Sciatic nerve (tissue), 2 donors: ENCODE measurements around the gene R3HDM1. TPM values are rescaled to one million over a fixed set of nuclear protein-coding genes. Genes with fewer than 3 reads are reported as not detected.
"Not testable (repeated sequence)": the region's sequence is repeated elsewhere in the genome, so short reads cannot be mapped to it uniquely, and the experiment has no call there.

ENCODE experiments used
- ATAC-seq: fragments of 200-7000 bp; cut with Tn5 transposase; one replicate; pipeline ENCODE4 v1.9.1; 2020; ENCODE audit warnings: mild to moderate bottlenecking, moderate library complexity
- DNase-seq: peaks from one replicate; pipeline ENCODE4 v3.0.0-alpha.2; 2020; ENCODE audit warnings: low spot score
- intact Hi-C: fragments of 100-400 bp; cut with DNase I; formaldehyde crosslinking; loops from one replicate; pipeline ENCODE4 v1.14.2; 2022
- total RNA-seq: library from RNA; stranded (reverse); fragmentation: NEBNext Ultra II Directional; extraction: Animal tissue kit (Norgen Biotek cat#: 25700); gene quantifications from one replicate; pipeline ENCODE4 v1.2.1, GENCODE V29; 2021
- donor health status: DM: no; HTN: no; CAD: no.
- donor health status: DM: no; HTN: no; CAD: no.

R3HDM1 gene
- total RNA-seq, 1 donor from 2014 or later = 32.5 TPM

- intact Hi-C loops = no loop called here
- ATAC-seq (no peak), DNase-seq (no peak)
These were observed 30.6 kb downstream of the R3HDM1 start for GRCh38 chr2:135561925-135562324.

- intact Hi-C loops = no loop called here
- no peak for ATAC-seq
- DNase-seq = no peak
These were observed 32.5 kb downstream of the R3HDM1 start for GRCh38 chr2:135563793-135564192.

- no peak for DNase-seq
- intact Hi-C loops = no loop called here
- no peak for ATAC-seq
These were observed 39.6 kb downstream of the R3HDM1 start for GRCh38 chr2:135570884-135571283.

GRCh38 chr2:135573620-135574019 is 42.3 kb downstream of the R3HDM1 start:
- ATAC-seq = no peak
- no peak for DNase-seq
- intact Hi-C loops = no loop called here

- DNase-seq (no peak), ATAC-seq (no peak)
- intact Hi-C loops = no loop called here
These were observed 50.0 kb downstream of the R3HDM1 start for GRCh38 chr2:135581282-135581681.

GRCh38 chr2:135582383-135582782 is 51.1 kb downstream of the R3HDM1 start:
- DNase-seq (no peak), ATAC-seq (no peak)
- intact Hi-C loops = no loop called here

- DNase-seq (no peak), ATAC-seq (no peak)
- intact Hi-C loops = no loop called here
These were observed 54.3 kb downstream of the R3HDM1 start for GRCh38 chr2:135585586-135585985.

GRCh38 chr2:135586148-135586547 is 54.9 kb downstream of the R3HDM1 start:
- ATAC-seq = no peak
- DNase-seq = no peak
- intact Hi-C loops = no loop called here

GRCh38 chr2:135587958-135588357 is 56.7 kb downstream of the R3HDM1 start:
- intact Hi-C loops = no loop called here
- ATAC-seq (no peak), DNase-seq (no peak)

GRCh38 chr2:135590619-135591260 is 59.5 kb downstream of the R3HDM1 start:
- DNase-seq = no peak

GRCh38 chr2:135600915-135601314 is 69.6 kb downstream of the R3HDM1 start:
- no peak for DNase-seq
- ATAC-seq = no peak
- intact Hi-C loops = no loop called here

More at GRCh38 chr2:135590619-135591260, 59.5 kb downstream of the R3HDM1 start:
- no peak for ATAC-seq
- intact Hi-C loops = loop anchor here (10.0 kb wide), 1 partner anchor 586 kb away; no protein-coding TSS in a partner anchor

- ATAC-seq (peak; percentile 28), DNase-seq (no peak)
- intact Hi-C loops = no loop called here
These were observed 72.3 kb downstream of the R3HDM1 start for GRCh38 chr2:135603543-135603942.

- ATAC-seq = no peak
- intact Hi-C loops = no loop called here
These were observed 76.3 kb downstream of the R3HDM1 start for GRCh38 chr2:135607561-135607960.

GRCh38 chr2:135612319-135612718 is 81.0 kb downstream of the R3HDM1 start:
- ATAC-seq (no peak), DNase-seq (no peak)
- intact Hi-C loops = no loop called here

More at GRCh38 chr2:135607561-135607960, 76.3 kb downstream of the R3HDM1 start:
- DNase-seq = no peak

- intact Hi-C loops = no loop called here
- ATAC-seq = no peak
- no peak for DNase-seq
These were observed 84.1 kb downstream of the R3HDM1 start for GRCh38 chr2:135615404-135615803.

- DNase-seq (no peak), ATAC-seq (no peak)
- intact Hi-C loops = no loop called here
These were observed 86.3 kb downstream of the R3HDM1 start for GRCh38 chr2:135617501-135618015.

GRCh38 chr2:135620198-135620597 is 88.9 kb downstream of the R3HDM1 start:
- no peak for DNase-seq
- intact Hi-C loops = no loop called here
- no peak for ATAC-seq

GRCh38 chr2:135629520-135629919 is 98.2 kb downstream of the R3HDM1 start:
- DNase-seq (no peak), ATAC-seq (no peak)
- intact Hi-C loops = no loop called here

- intact Hi-C loops, ATAC-seq, DNase-seq: not testable (repeated sequence)
These were observed 98.8 kb downstream of the R3HDM1 start for GRCh38 chr2:135630034-135630433.

- DNase-seq (no peak), ATAC-seq (no peak)
- intact Hi-C loops = no loop called here
These were observed 99.2 kb downstream of the R3HDM1 start for GRCh38 chr2:135630488-135630887.

GRCh38 chr2:135633582-135633981 is 102.3 kb downstream of the R3HDM1 start:
- DNase-seq = no peak
- ATAC-seq = no peak
- intact Hi-C loops = no loop called here
